K562 treated with DMSO at 1 percent for 4 hours (cell line): ENCODE data around the gene UPP1. TPM values are rescaled to one million over a fixed set of nuclear protein-coding genes. Genes with fewer than 3 reads are reported as not detected.

ENCODE experiments used
- total RNA-seq: library from RNA; unstranded; fragments of 300-600 nt; gene quantifications from 2 replicates; pipeline ENCODE4 v1.2.3, GENCODE V29; 2022; ENCODE audit not compliant: insufficient read depth

The UPP1 gene
- 8.4 and 15.7 TPM in 2 replicates for total RNA-seq

DNA sequence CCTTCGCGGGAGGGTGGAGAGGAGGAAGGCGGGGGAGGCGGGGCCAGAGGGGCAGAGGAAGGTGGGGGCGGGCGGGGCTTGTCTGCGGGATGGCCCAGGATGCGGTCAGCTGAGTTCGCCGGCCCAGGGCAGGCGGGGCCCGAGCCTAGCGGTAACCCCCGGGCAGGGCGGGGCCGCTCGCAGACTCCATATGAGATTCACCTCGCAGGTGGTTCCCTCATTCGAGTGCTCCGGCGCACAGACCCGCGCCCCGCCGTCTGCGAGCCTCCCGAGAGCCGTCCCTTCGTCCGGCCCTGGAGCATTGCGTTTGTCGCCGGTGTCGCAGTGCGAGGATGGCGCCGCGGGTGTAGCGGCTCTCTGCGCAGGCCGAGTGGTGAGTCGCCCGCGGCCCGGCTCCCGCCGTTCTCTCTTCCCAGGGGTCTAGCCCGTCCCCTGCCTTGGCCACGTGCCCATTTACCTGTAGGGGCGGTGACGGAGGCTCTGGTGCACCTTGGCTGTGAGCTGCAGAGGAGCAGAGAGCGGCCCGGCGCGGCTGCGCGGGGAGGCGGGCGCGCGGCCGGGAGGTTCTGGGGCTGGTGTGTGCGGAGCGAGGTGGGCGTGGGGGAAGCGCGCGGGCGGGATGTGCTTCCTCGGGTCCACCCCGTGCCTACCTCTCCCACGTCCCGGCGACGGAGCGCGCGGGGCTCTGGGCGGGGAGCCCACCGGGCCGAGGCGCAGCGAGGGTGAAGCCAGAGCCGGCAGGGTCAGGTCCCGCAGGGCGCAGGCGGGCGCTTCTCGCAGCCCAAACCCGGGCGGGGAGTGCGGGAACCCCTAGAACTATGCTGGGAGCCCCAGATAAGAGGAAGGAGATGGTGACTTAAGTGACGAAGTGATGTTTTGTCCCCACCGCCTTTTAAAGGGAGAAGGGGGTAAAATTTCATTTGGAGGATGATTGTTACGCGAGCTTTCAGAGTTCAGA lies at the start of gene UPP1:
Gene UPP1, plus strand, starts transcription at position 220 of the 958 bp plus-strand sequence. CDS start 5,519 bp downstream, outside the sequence.

Other genes starting within 250 kb of the UPP1 start
- not detected in 2 replicates for gene PKD1L1, start 140.8 kb upstream of the UPP1 start, total RNA-seq
- 3.9 and 4.0 TPM in 2 replicates for gene HUS1, start 109.7 kb upstream of the UPP1 start, total RNA-seq
- gene SUN3, start 60.2 kb upstream of the UPP1 start, total RNA-seq, result 0.80 and 1.7 TPM in 2 replicates
- gene C7orf57, start 53.7 kb upstream of the UPP1 start, total RNA-seq, result not detected in 2 replicates
- gene ABCA13, start 82.2 kb downstream of the UPP1 start, total RNA-seq, result 1.7 TPM in 1 of 2 replicates, not detected in the other